Kidney (tissue), 14 donors: ENCODE data around the gene KCNK7. TPM values are rescaled to one million over a fixed set of nuclear protein-coding genes. Genes with fewer than 3 reads are reported as not detected.

Experiments
- DNase-seq, 5 donors: peaks; one replicate each; pipeline ENCODE4 v3.0.0-alpha.2; 2013 to 2020
- FAIRE-seq: peaks from 2 replicates; lab custom pipeline; 2012; peaks lifted over from hg19 to GRCh38; lab: Jason Lieb, UNC
- H3K27ac ChIP-seq, 2 donors: one replicate each; pipeline ENCODE4 v1.7.0; 2013; ENCODE audit warnings: low read depth in 2 of 2, low read length in 2 of 2, inconsistent platforms in 1 of 2
- H3K27me3 ChIP-seq: one replicate; pipeline ENCODE4 v1.7.1; 2013; ENCODE audit warnings: low read length, inconsistent platforms; ENCODE audit not compliant: control insufficient read depth, insufficient read depth
- H3K36me3 ChIP-seq, 3 donors: one replicate each; pipeline versions ENCODE4 v1.7.0 to v1.7.1; 2013; ENCODE audit warnings: low read length in 3 of 3, control low read depth in 1 of 3, inconsistent platforms in 1 of 3; ENCODE audit not compliant: insufficient read depth in 3 of 3, control insufficient read depth in 2 of 3
- H3K4me1 ChIP-seq, 3 donors: one replicate each; pipeline versions ENCODE4 v1.7.0 to v1.7.1; 2013; ENCODE audit warnings: low read length in 3 of 3, inconsistent platforms in 1 of 3, low read depth in 1 of 3; ENCODE audit not compliant: control insufficient read depth in 2 of 3, insufficient read depth in 2 of 3
- H3K4me3 ChIP-seq, 3 donors: one replicate each; pipeline versions ENCODE4 v1.7.0 to v1.8.1; 2013; ENCODE audit warnings: low read length in 3 of 3, control low read depth in 1 of 3, inconsistent platforms in 1 of 3
- H3K9ac ChIP-seq, 3 donors: one replicate each; pipeline versions ENCODE4 v1.7.0 to v1.7.1; 2013; ENCODE audit warnings: low read length in 3 of 3, control low read depth in 1 of 3, inconsistent platforms in 1 of 3
- H3K9me3 ChIP-seq, 3 donors: one replicate each; pipeline versions ENCODE4 v1.7.0 to v1.7.1; 2013; ENCODE audit warnings: low read length in 3 of 3, control low read depth in 1 of 3, inconsistent platforms in 1 of 3; ENCODE audit not compliant: control insufficient read depth in 2 of 3, insufficient read depth in 1 of 3
- intact Hi-C: fragments of 100-400 bp; cut with DNase I; formaldehyde crosslinking; loops from one replicate; pipeline ENCODE4 v1.11.1; 2022
- microRNA-seq: library from miRNA; unstranded; fragments of <30 nt; microRNA quantifications from one replicate; pipeline ENCODE4 v1.2.0, GENCODE V29; 2020
- polyA plus RNA-seq: library from polyadenylated mRNA; stranded (reverse); fragments of 350-450 nt; fragmentation: Illumina TruSeq; extraction: RNeasy Lipid Tissue Mini Kit (QIAGEN cat#74804); gene quantifications from one replicate; pipeline ENCODE4 v1.2.3, GENCODE V29; 2014; ENCODE audit warnings: low read depth, low replicate concordance; ENCODE audit not compliant: insufficient read depth
- total RNA-seq: library from RNA; stranded (reverse); fragmentation: NEBNext Ultra II Directional; extraction: Animal tissue kit (Norgen Biotek cat#: 25700); gene quantifications from one replicate; pipeline ENCODE4 v1.2.1, GENCODE V29; 2021
- TF ChIP-seq, protein P1 (sequence below): IDR thresholded peaks from 3 replicates; pipeline ENCODE4 v1.5.1; 2012; ENCODE audit warnings: mild to moderate bottlenecking, moderate library complexity, borderline replicate concordance; ENCODE audit not compliant: insufficient read depth; ENCODE audit errors: extremely low read depth
- donor health status: control.
- donor health status: control.
- donor health status: control.
- donor health status: control.
- donor health status: control.
- donor health status: DM: yes; HTN: yes; CAD: no.
- donor health status: Normal renal cell carcinoma (clear cell type).

The KCNK7 gene
- total and polyA plus RNA-seq, 2 donors from 2014 or later: 0.25 TPM; not detected in 1

DNA sequence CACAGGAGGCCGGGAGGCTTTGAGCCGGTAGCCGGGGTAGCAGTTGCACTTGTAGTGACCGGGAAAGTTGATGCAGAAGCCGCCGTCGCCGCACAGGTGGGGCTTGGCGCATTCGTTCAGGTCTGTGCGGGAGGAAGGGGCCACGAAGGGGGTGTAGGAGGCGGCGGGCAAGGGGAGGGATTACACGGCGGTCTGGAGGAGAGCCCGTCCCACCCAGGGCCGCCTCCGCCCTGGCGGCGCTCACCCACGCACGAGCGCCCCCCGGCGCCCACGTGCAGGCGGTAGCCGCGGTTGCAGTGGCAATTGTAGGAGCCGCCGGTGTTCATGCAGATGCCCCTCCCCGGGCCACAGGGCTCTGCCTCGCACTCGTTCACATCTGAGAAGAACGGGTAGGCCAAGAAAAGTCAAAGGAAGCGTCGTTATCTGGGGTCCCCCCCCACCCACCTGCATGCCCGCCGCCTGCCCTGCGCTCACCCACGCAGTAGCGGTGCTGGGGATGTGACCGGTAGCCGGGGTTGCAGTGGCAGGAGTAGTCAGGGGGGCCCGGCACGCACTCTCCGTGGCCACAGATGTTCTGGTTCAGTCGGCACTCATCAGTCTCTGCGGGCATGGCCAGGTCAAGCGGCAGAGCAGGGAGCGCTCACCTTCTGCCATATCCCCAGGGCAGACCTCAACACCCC is 48.0 kb downstream of the KCNK7 start:
- TF ChIP-seq, protein P1, sequence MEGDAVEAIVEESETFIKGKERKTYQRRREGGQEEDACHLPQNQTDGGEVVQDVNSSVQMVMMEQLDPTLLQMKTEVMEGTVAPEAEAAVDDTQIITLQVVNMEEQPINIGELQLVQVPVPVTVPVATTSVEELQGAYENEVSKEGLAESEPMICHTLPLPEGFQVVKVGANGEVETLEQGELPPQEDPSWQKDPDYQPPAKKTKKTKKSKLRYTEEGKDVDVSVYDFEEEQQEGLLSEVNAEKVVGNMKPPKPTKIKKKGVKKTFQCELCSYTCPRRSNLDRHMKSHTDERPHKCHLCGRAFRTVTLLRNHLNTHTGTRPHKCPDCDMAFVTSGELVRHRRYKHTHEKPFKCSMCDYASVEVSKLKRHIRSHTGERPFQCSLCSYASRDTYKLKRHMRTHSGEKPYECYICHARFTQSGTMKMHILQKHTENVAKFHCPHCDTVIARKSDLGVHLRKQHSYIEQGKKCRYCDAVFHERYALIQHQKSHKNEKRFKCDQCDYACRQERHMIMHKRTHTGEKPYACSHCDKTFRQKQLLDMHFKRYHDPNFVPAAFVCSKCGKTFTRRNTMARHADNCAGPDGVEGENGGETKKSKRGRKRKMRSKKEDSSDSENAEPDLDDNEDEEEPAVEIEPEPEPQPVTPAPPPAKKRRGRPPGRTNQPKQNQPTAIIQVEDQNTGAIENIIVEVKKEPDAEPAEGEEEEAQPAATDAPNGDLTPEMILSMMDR: no peak
- Histone ChIP-seq H3K4me1 (peaks cover 0 to 18% (median 4%) of the 10 kb centered on the region in 3 donors), H3K36me3 (peaks cover 0 to 2% (median 0%) of the 10 kb centered on the region in 3 donors), H3K9me3 (no peaks in the 10 kb centered on the region), H3K27ac (no peak overlapping the region), H3K9ac (no peak overlapping the region), H3K4me3 (no peak overlapping the region), H3K27me3 (no peaks in the 10 kb centered on the region)
- intact Hi-C loops: no loop called here
- FAIRE-seq: no peak
- peak in 4 of 5 donors; percentile 35 to 80 (median 62) for DNase-seq

GRCh38 chr11:65546217-65546958 is 49.2 kb downstream of the KCNK7 start:
- intact Hi-C loops: no loop called here
- peaks cover 0 to 2% (median 0%) of the 10 kb centered on the region in 3 donors for H3K36me3 ChIP-seq
- TF ChIP-seq, protein P1: no peak
- H3K4me3 ChIP-seq: peak overlapping the region; percentile 26 to 64 (median 61)
- FAIRE-seq: no peak
- H3K27me3 ChIP-seq: no peaks in the 10 kb centered on the region
- peaks cover 0 to 11% (median 1%) of the 10 kb centered on the region in 3 donors for H3K4me1 ChIP-seq
- H3K9ac ChIP-seq: peak overlapping the region in 1 of 3 donors; percentile 33
- no peaks in the 10 kb centered on the region for H3K9me3 ChIP-seq
- H3K27ac ChIP-seq: peak overlapping the region; percentile 51 to 59
- peak; percentile 87 to 97 (median 93) for DNase-seq

- peak overlapping the region; percentile 26 to 64 (median 61) for H3K4me3 ChIP-seq
- H3K27ac ChIP-seq: peak overlapping the region; percentile 22 to 59
- H3K27me3 ChIP-seq: no peaks in the 10 kb centered on the region
- intact Hi-C loops: no loop called here
- no peak for DNase-seq
- TF ChIP-seq, protein P1: no peak
- FAIRE-seq: no peak
- H3K9me3 ChIP-seq: no peaks in the 10 kb centered on the region
- H3K4me1 ChIP-seq: peaks cover 0 to 14% (median 6%) of the 10 kb centered on the region in 3 donors
- H3K9ac ChIP-seq: peak overlapping the region in 2 of 3 donors; percentile 33 to 40
- peaks cover 0 to 2% (median 0%) of the 10 kb centered on the region in 3 donors for H3K36me3 ChIP-seq
These were observed 49.8 kb downstream of the KCNK7 start for GRCh38 chr11:65545853-65546216.

Small RNA genes within 50 kb of the gene (microRNA-seq; reads per million reads assigned to microRNA genes)
- not detected for gene MIR4690

Other genes starting within 250 kb of the KCNK7 start
- 0.19 TPM for gene TIGD3, start 241.0 kb downstream of the KCNK7 start, total RNA-seq
- gene TIGD3, start 241.0 kb downstream of the KCNK7 start, polyA plus RNA-seq: 0.95 TPM
- gene SLC25A45, start 213.2 kb downstream of the KCNK7 start, total RNA-seq: 14.7 TPM
- gene SLC25A45, start 213.2 kb downstream of the KCNK7 start, polyA plus RNA-seq: 4.1 TPM
- gene FRMD8, start 209.2 kb downstream of the KCNK7 start, total RNA-seq: 41.3 TPM
- gene FRMD8, start 209.2 kb downstream of the KCNK7 start, polyA plus RNA-seq: 9.4 TPM
- gene NEAT1, start 173.0 kb downstream of the KCNK7 start, total RNA-seq: 1,006 TPM
- gene NEAT1, start 173.0 kb downstream of the KCNK7 start, polyA plus RNA-seq: 595 TPM
- 15,262 TPM for gene MALAT1, start 96.8 kb downstream of the KCNK7 start, total RNA-seq
- 219 TPM for gene MALAT1, start 96.8 kb downstream of the KCNK7 start, polyA plus RNA-seq
- 72.2 TPM for gene SCYL1, start 70.7 kb downstream of the KCNK7 start, total RNA-seq
- 78.9 TPM for gene SCYL1, start 70.7 kb downstream of the KCNK7 start, polyA plus RNA-seq
- gene LTBP3, start 37.4 kb downstream of the KCNK7 start, total RNA-seq: 165 TPM
- gene LTBP3, start 37.4 kb downstream of the KCNK7 start, polyA plus RNA-seq: 61.6 TPM
- 32.0 TPM for gene ZNRD2, start 25.3 kb downstream of the KCNK7 start, total RNA-seq
- gene ZNRD2, start 25.3 kb downstream of the KCNK7 start, polyA plus RNA-seq: 60.4 TPM
- 36.7 TPM for gene FAM89B, start 23.3 kb downstream of the KCNK7 start, total RNA-seq
- 33.5 TPM for gene FAM89B, start 23.3 kb downstream of the KCNK7 start, polyA plus RNA-seq
- 95.4 TPM for gene EHBP1L1, start 19.7 kb downstream of the KCNK7 start, total RNA-seq
- 20.5 TPM for gene EHBP1L1, start 19.7 kb downstream of the KCNK7 start, polyA plus RNA-seq
- 89.1 TPM for gene MAP3K11, start 18.4 kb upstream of the KCNK7 start, total RNA-seq
- 55.7 TPM for gene MAP3K11, start 18.4 kb upstream of the KCNK7 start, polyA plus RNA-seq
- 44.4 TPM for gene PCNX3, start 20.0 kb upstream of the KCNK7 start, total RNA-seq
- 13.6 TPM for gene PCNX3, start 20.0 kb upstream of the KCNK7 start, polyA plus RNA-seq
- 71.0 TPM for gene SIPA1, start 42.3 kb upstream of the KCNK7 start, total RNA-seq
- gene SIPA1, start 42.3 kb upstream of the KCNK7 start, polyA plus RNA-seq: 46.4 TPM
- 81.6 TPM for gene RELA, start 67.1 kb upstream of the KCNK7 start, total RNA-seq
- 34.8 TPM for gene RELA, start 67.1 kb upstream of the KCNK7 start, polyA plus RNA-seq
- gene KAT5, start 116.5 kb upstream of the KCNK7 start, total RNA-seq: 74.7 TPM
- gene KAT5, start 116.5 kb upstream of the KCNK7 start, polyA plus RNA-seq: 68.4 TPM
- 43.7 TPM for gene RNASEH2C, start 125.0 kb upstream of the KCNK7 start, total RNA-seq
- gene RNASEH2C, start 125.0 kb upstream of the KCNK7 start, polyA plus RNA-seq: 129 TPM
- 18.3 TPM for gene AP5B1, start 185.2 kb upstream of the KCNK7 start, total RNA-seq
- gene AP5B1, start 185.2 kb upstream of the KCNK7 start, polyA plus RNA-seq: 6.3 TPM
- gene OVOL1, start 191.3 kb upstream of the KCNK7 start, total RNA-seq: 6.6 TPM
- gene OVOL1, start 191.3 kb upstream of the KCNK7 start, polyA plus RNA-seq: 6.7 TPM
- gene SNX32, start 238.2 kb upstream of the KCNK7 start, total RNA-seq: 1.0 TPM
- 0.43 TPM for gene SNX32, start 238.2 kb upstream of the KCNK7 start, polyA plus RNA-seq